Measurements from ENCODE around the gene RSL24D1.

Gene RSL24D1

GRCh38 chr15:55196458-55197361, at the start of gene RSL24D1:
TSS of gene RSL24D1 (minus strand) at chr15:55196941. CDS start at chr15:55196890, 51 bp downstream.
- peaks cover 23% of the 10 kb centered on the region for H3K36me3 ChIP-seq (ENCODE audit: insufficient read depth, insufficient read length, low read length)
- no peak for TF ChIP-seq SUZ12 (IDR thresholded peaks at IDR 0.05; ENCODE audit: extremely low read depth, insufficient read depth, insufficient read length)
- TF ChIP-seq YY1 (IDR thresholded peaks at IDR 0.05; ENCODE audit: insufficient read depth, insufficient read length), result no peak
- TF ChIP-seq ZNF274 (IDR thresholded peaks at IDR 0.05; ENCODE audit: low read depth, low read length), result no peak
- no peaks in the 10 kb centered on the region for H3K27me3 ChIP-seq (ENCODE audit: insufficient read depth, insufficient read length)
- DNase-seq (ENCODE audit: low read depth, low spot score), result peak; percentile 92
- H3K4me1 ChIP-seq (ENCODE audit: insufficient read depth, insufficient read length), result no peaks in the 10 kb centered on the region
- peak within 1 kb of the TSS; percentile 97 for H3K4me3 ChIP-seq (ENCODE audit: insufficient read length, low read depth)
- peak within 1 kb of the TSS; percentile 95 for H3K9ac ChIP-seq (ENCODE audit: insufficient read length, low read depth)
- H3K9me3 ChIP-seq (ENCODE audit: insufficient read depth, low read length), result no peaks in the 10 kb centered on the region

GRCh38 chr15:55245059-55245458, 48.3 kb upstream of the RSL24D1 start:
- Histone ChIP-seq H3K36me3 (ENCODE audit: insufficient read depth, insufficient read length, low read length) (no peaks in the 10 kb centered on the region), H3K27me3 (ENCODE audit: insufficient read depth, insufficient read length) (no peaks in the 10 kb centered on the region), H3K9me3 (ENCODE audit: insufficient read depth, low read length) (no peaks in the 10 kb centered on the region), H3K9ac (ENCODE audit: insufficient read length, low read depth) (no peak overlapping the region), H3K4me1 (ENCODE audit: insufficient read depth, insufficient read length) (no peaks in the 10 kb centered on the region), H3K4me3 (ENCODE audit: insufficient read length, low read depth) (no peak overlapping the region)
- DNase-seq (ENCODE audit: low read depth, low spot score), result no peak
- TF ChIP-seq SUZ12 (IDR thresholded peaks at IDR 0.05; ENCODE audit: extremely low read depth, insufficient read depth, insufficient read length) (no peak), YY1 (IDR thresholded peaks at IDR 0.05; ENCODE audit: insufficient read depth, insufficient read length) (no peak), ZNF274 (IDR thresholded peaks at IDR 0.05; ENCODE audit: low read depth, low read length) (no peak)

- Histone ChIP-seq H3K4me3 (ENCODE audit: insufficient read length, low read depth) (no peak overlapping the region), H3K9me3 (ENCODE audit: insufficient read depth, low read length) (no peaks in the 10 kb centered on the region), H3K27me3 (ENCODE audit: insufficient read depth, insufficient read length) (no peaks in the 10 kb centered on the region), H3K36me3 (ENCODE audit: insufficient read depth, insufficient read length, low read length) (no peaks in the 10 kb centered on the region), H3K4me1 (ENCODE audit: insufficient read depth, insufficient read length) (no peaks in the 10 kb centered on the region), H3K9ac (ENCODE audit: insufficient read length, low read depth) (no peak overlapping the region)
- no peak for DNase-seq (ENCODE audit: low read depth, low spot score)
- TF ChIP-seq YY1 (IDR thresholded peaks at IDR 0.05; ENCODE audit: insufficient read depth, insufficient read length), result no peak
- no peak for TF ChIP-seq SUZ12 (IDR thresholded peaks at IDR 0.05; ENCODE audit: extremely low read depth, insufficient read depth, insufficient read length)
- no peak for TF ChIP-seq ZNF274 (IDR thresholded peaks at IDR 0.05; ENCODE audit: low read depth, low read length)
These were observed 45.1 kb upstream of the RSL24D1 start for GRCh38 chr15:55241891-55242290.

GRCh38 chr15:55241186-55241585, 44.4 kb upstream of the RSL24D1 start:
- no peaks in the 10 kb centered on the region for H3K9me3 ChIP-seq (ENCODE audit: insufficient read depth, low read length)
- TF ChIP-seq SUZ12 (IDR thresholded peaks at IDR 0.05; ENCODE audit: extremely low read depth, insufficient read depth, insufficient read length) (no peak), ZNF274 (IDR thresholded peaks at IDR 0.05; ENCODE audit: low read depth, low read length) (no peak), YY1 (IDR thresholded peaks at IDR 0.05; ENCODE audit: insufficient read depth, insufficient read length) (no peak)

GRCh38 chr15:55240125-55240760, 43.5 kb upstream of the RSL24D1 start:
- no peaks in the 10 kb centered on the region for H3K27me3 ChIP-seq (ENCODE audit: insufficient read depth, insufficient read length)
- no peak for DNase-seq (ENCODE audit: low read depth, low spot score)
- H3K9ac ChIP-seq (ENCODE audit: insufficient read length, low read depth), result no peak overlapping the region
- TF ChIP-seq ZNF274 (IDR thresholded peaks at IDR 0.05; ENCODE audit: low read depth, low read length) (no peak), YY1 (IDR thresholded peaks at IDR 0.05; ENCODE audit: insufficient read depth, insufficient read length) (no peak), SUZ12 (IDR thresholded peaks at IDR 0.05; ENCODE audit: extremely low read depth, insufficient read depth, insufficient read length) (no peak)
- H3K9me3 ChIP-seq (ENCODE audit: insufficient read depth, low read length), result no peaks in the 10 kb centered on the region
- no peaks in the 10 kb centered on the region for H3K4me1 ChIP-seq (ENCODE audit: insufficient read depth, insufficient read length)
- H3K36me3 ChIP-seq (ENCODE audit: insufficient read depth, insufficient read length, low read length), result no peaks in the 10 kb centered on the region
- H3K4me3 ChIP-seq (ENCODE audit: insufficient read length, low read depth), result no peak overlapping the region

More at GRCh38 chr15:55241186-55241585, 44.4 kb upstream of the RSL24D1 start:
- H3K27me3 ChIP-seq (ENCODE audit: insufficient read depth, insufficient read length), result no peaks in the 10 kb centered on the region
- no peak overlapping the region for H3K4me3 ChIP-seq (ENCODE audit: insufficient read length, low read depth)
- no peaks in the 10 kb centered on the region for H3K36me3 ChIP-seq (ENCODE audit: insufficient read depth, insufficient read length, low read length)
- DNase-seq (ENCODE audit: low read depth, low spot score), result no peak
- no peaks in the 10 kb centered on the region for H3K4me1 ChIP-seq (ENCODE audit: insufficient read depth, insufficient read length)
- H3K9ac ChIP-seq (ENCODE audit: insufficient read length, low read depth), result no peak overlapping the region

GRCh38 chr15:55239440-55240124, 42.8 kb upstream of the RSL24D1 start:
- TF ChIP-seq YY1 (IDR thresholded peaks at IDR 0.05; ENCODE audit: insufficient read depth, insufficient read length) (no peak), ZNF274 (IDR thresholded peaks at IDR 0.05; ENCODE audit: low read depth, low read length) (no peak), SUZ12 (IDR thresholded peaks at IDR 0.05; ENCODE audit: extremely low read depth, insufficient read depth, insufficient read length) (no peak)
- no peak for DNase-seq (ENCODE audit: low read depth, low spot score)
- Histone ChIP-seq H3K9ac (ENCODE audit: insufficient read length, low read depth) (no peak overlapping the region), H3K27me3 (ENCODE audit: insufficient read depth, insufficient read length) (no peaks in the 10 kb centered on the region), H3K4me3 (ENCODE audit: insufficient read length, low read depth) (no peak overlapping the region), H3K36me3 (ENCODE audit: insufficient read depth, insufficient read length, low read length) (no peaks in the 10 kb centered on the region), H3K9me3 (ENCODE audit: insufficient read depth, low read length) (no peaks in the 10 kb centered on the region), H3K4me1 (ENCODE audit: insufficient read depth, insufficient read length) (no peaks in the 10 kb centered on the region)

Data from NT2/D1 (cell line).